HG03521 (cell line): ENCODE data around the gene CHD9NB.

Experiments
- ATAC-seq: cut with Tn5 transposase; IDR thresholded peaks from one replicate; pipeline ENCODE4 v1.9.1; 2021; ENCODE audit warnings: mild to moderate bottlenecking, moderate library complexity; ENCODE audit not compliant: unreplicated experiment

CHD9NB gene

GRCh38 chr16:53052519-53053501 is at the start of gene CHD9NB:
CHD9NB (minus strand) TSS chr16:53052897; CDS start chr16:53044158, 8,739 bp downstream.
- no peak for ATAC-seq

- ATAC-seq = no peak
Measured at GRCh38 chr16:53100889-53101288, 48.2 kb upstream of the CHD9NB start.

GRCh38 chr16:53100131-53100748 is 47.5 kb upstream of the CHD9NB start:
- ATAC-seq = no peak

GRCh38 chr16:53099318-53100130 is 46.8 kb upstream of the CHD9NB start:
- peak; percentile 38 for ATAC-seq

GRCh38 chr16:53098526-53099317 is 46.0 kb upstream of the CHD9NB start:
- peak; percentile 61 for ATAC-seq

- ATAC-seq = no peak
Measured at GRCh38 chr16:53097190-53097589, 44.5 kb upstream of the CHD9NB start.

- peak; percentile 38 for ATAC-seq
Measured at GRCh38 chr16:53094013-53094630, 41.4 kb upstream of the CHD9NB start.

GRCh38 chr16:53093162-53093744 is 40.6 kb upstream of the CHD9NB start:
- ATAC-seq = no peak

GRCh38 chr16:53092284-53092683 is 39.6 kb upstream of the CHD9NB start:
- no peak for ATAC-seq

- ATAC-seq = no peak
Measured at GRCh38 chr16:53091466-53092211, 38.9 kb upstream of the CHD9NB start.

- no peak for ATAC-seq
Measured at GRCh38 chr16:53090591-53091411, 38.1 kb upstream of the CHD9NB start.

- no peak for ATAC-seq
Measured at GRCh38 chr16:53090286-53090590, 37.5 kb upstream of the CHD9NB start.

- ATAC-seq = no peak
Measured at GRCh38 chr16:53089434-53090285, 37.0 kb upstream of the CHD9NB start.

- no peak for ATAC-seq
Measured at GRCh38 chr16:53087101-53087500, 34.4 kb upstream of the CHD9NB start.

- no peak for ATAC-seq
Measured at GRCh38 chr16:53085931-53086421, 33.3 kb upstream of the CHD9NB start.

GRCh38 chr16:53085369-53085843 is 32.7 kb upstream of the CHD9NB start:
- ATAC-seq = no peak

GRCh38 chr16:53084746-53085334 is 32.1 kb upstream of the CHD9NB start:
- no peak for ATAC-seq
